ENCODE data around the gene HSDL2.

Gene HSDL2

GRCh38 chr9:112502175-112502946, 122.5 kb downstream of the HSDL2 start:
- Histone ChIP-seq H3K9ac (ENCODE audit: low read length) (no peak overlapping the region), H2BK12ac (ENCODE audit: low read length in 2 of 2) (no peak overlapping the region), H3K27ac (ENCODE audit: low read length, poor library complexity, severe bottlenecking) (no peak overlapping the region), H3K4me3 (ENCODE audit: insufficient read depth in 1 of 2, low read depth in 1 of 2, low read length in 2 of 2) (no peak overlapping the region), H3K4ac (ENCODE audit: low read depth in 1 of 2, low read length in 2 of 2) (no peak overlapping the region), H2AFZ (ENCODE audit: low read depth, low read length) (no peak overlapping the region), H2AK5ac (ENCODE audit: low read length, severe bottlenecking) (no peak overlapping the region), H4K8ac (ENCODE audit: low read length) (no peak overlapping the region), H3K23ac (ENCODE audit: low read length in 2 of 2) (no peak overlapping the region), H3K79me1 (replicated peaks; ENCODE audit: low read length, poor library complexity, severe bottlenecking) (peaks cover 24% of the 10 kb centered on the region), H2BK120ac (ENCODE audit: low read depth, low read length) (no peak overlapping the region), H3K18ac (ENCODE audit: low read depth in 1 of 2, low read length in 2 of 2) (no peak overlapping the region), H2BK5ac (ENCODE audit: low read depth, low read length, poor library complexity, severe bottlenecking) (no peak overlapping the region), H3K4me2 (ENCODE audit: low read length, poor library complexity, severe bottlenecking) (no peak overlapping the region), H3K14ac (ENCODE audit: low read length in 2 of 2) (no peak overlapping the region), H2BK15ac (ENCODE audit: low read depth, poor library complexity, severe bottlenecking) (no peak overlapping the region), H3K9me3 (ENCODE audit: control insufficient read depth, low read length) (no peaks in the 10 kb centered on the region), H4K91ac (ENCODE audit: low read length) (no peak overlapping the region), H3K4me1 (ENCODE audit: control insufficient read depth, insufficient read depth, low read depth, low read length) (no peaks in the 10 kb centered on the region), H3K27me3 (ENCODE audit: control insufficient read depth in 1 of 2, insufficient read depth in 1 of 2, low read length in 2 of 2) (no peaks in the 10 kb centered on the region), H3K36me3 (ENCODE audit: control insufficient read depth in 1 of 2, insufficient read depth in 2 of 2, low read depth in 1 of 2, low read length in 2 of 2) (no peaks in the 10 kb centered on the region)
- WGBS, result 94% methylated on average over 2 of the region's 3 CpGs
- no peak for DNase-seq

- no peak overlapping the region for H2BK15ac ChIP-seq (ENCODE audit: low read depth, poor library complexity, severe bottlenecking)
- no peak overlapping the region for H3K23ac ChIP-seq (ENCODE audit: low read length in 2 of 2)
- H2AK5ac ChIP-seq (ENCODE audit: low read length, severe bottlenecking), result no peak overlapping the region
- H3K4me2 ChIP-seq (ENCODE audit: low read length, poor library complexity, severe bottlenecking), result no peak overlapping the region
- no peak overlapping the region for H2AFZ ChIP-seq (ENCODE audit: low read depth, low read length)
- H3K79me1 ChIP-seq (replicated peaks; ENCODE audit: low read length, poor library complexity, severe bottlenecking), result peaks cover 24% of the 10 kb centered on the region
- H3K36me3 ChIP-seq (ENCODE audit: control insufficient read depth in 1 of 2, insufficient read depth in 2 of 2, low read depth in 1 of 2, low read length in 2 of 2), result no peaks in the 10 kb centered on the region
- no peaks in the 10 kb centered on the region for H3K9me3 ChIP-seq (ENCODE audit: control insufficient read depth, low read length)
- H3K27ac ChIP-seq (ENCODE audit: low read length, poor library complexity, severe bottlenecking), result no peak overlapping the region
- no peak overlapping the region for H2BK5ac ChIP-seq (ENCODE audit: low read depth, low read length, poor library complexity, severe bottlenecking)
- no peak overlapping the region for H3K4ac ChIP-seq (ENCODE audit: low read depth in 1 of 2, low read length in 2 of 2)
- no peak overlapping the region for H3K9ac ChIP-seq (ENCODE audit: low read length)
- peak overlapping the region; percentile 72 for H4K8ac ChIP-seq (ENCODE audit: low read length)
- WGBS, result 79% methylated on average over 5 of the region's 5 CpGs
- no peak overlapping the region for H4K91ac ChIP-seq (ENCODE audit: low read length)
- DNase-seq, result no peak
- H2BK12ac ChIP-seq (ENCODE audit: low read length in 2 of 2), result no peak overlapping the region
- H3K14ac ChIP-seq (ENCODE audit: low read length in 2 of 2), result no peak overlapping the region
- no peaks in the 10 kb centered on the region for H3K27me3 ChIP-seq (ENCODE audit: control insufficient read depth in 1 of 2, insufficient read depth in 1 of 2, low read length in 2 of 2)
- no peak overlapping the region for H2BK120ac ChIP-seq (ENCODE audit: low read depth, low read length)
- H3K4me3 ChIP-seq (ENCODE audit: insufficient read depth in 1 of 2, low read depth in 1 of 2, low read length in 2 of 2), result no peak overlapping the region
- no peaks in the 10 kb centered on the region for H3K4me1 ChIP-seq (ENCODE audit: control insufficient read depth, insufficient read depth, low read depth, low read length)
- peak overlapping the region in 1 of 2 experiments; percentile 33 for H3K18ac ChIP-seq (ENCODE audit: low read depth in 1 of 2, low read length in 2 of 2)
Measured at GRCh38 chr9:112503170-112503569, 123.3 kb downstream of the HSDL2 start.

GRCh38 chr9:112505086-112505485, 125.2 kb downstream of the HSDL2 start:
- Histone ChIP-seq H3K79me1 (replicated peaks; ENCODE audit: low read length, poor library complexity, severe bottlenecking) (peaks cover 29% of the 10 kb centered on the region), H2AK5ac (ENCODE audit: low read length, severe bottlenecking) (no peak overlapping the region), H3K23ac (ENCODE audit: low read length in 2 of 2) (no peak overlapping the region), H2BK120ac (ENCODE audit: low read depth, low read length) (no peak overlapping the region), H2BK5ac (ENCODE audit: low read depth, low read length, poor library complexity, severe bottlenecking) (no peak overlapping the region), H3K36me3 (ENCODE audit: control insufficient read depth in 1 of 2, insufficient read depth in 2 of 2, low read depth in 1 of 2, low read length in 2 of 2) (no peaks in the 10 kb centered on the region), H2AFZ (ENCODE audit: low read depth, low read length) (no peak overlapping the region), H3K14ac (ENCODE audit: low read length in 2 of 2) (no peak overlapping the region), H3K27me3 (ENCODE audit: control insufficient read depth in 1 of 2, insufficient read depth in 1 of 2, low read length in 2 of 2) (no peaks in the 10 kb centered on the region), H3K4me2 (ENCODE audit: low read length, poor library complexity, severe bottlenecking) (no peak overlapping the region), H4K91ac (ENCODE audit: low read length) (no peak overlapping the region), H3K4me1 (ENCODE audit: control insufficient read depth, insufficient read depth, low read depth, low read length) (no peaks in the 10 kb centered on the region), H2BK15ac (ENCODE audit: low read depth, poor library complexity, severe bottlenecking) (no peak overlapping the region), H4K8ac (ENCODE audit: low read length) (no peak overlapping the region), H3K18ac (ENCODE audit: low read depth in 1 of 2, low read length in 2 of 2) (no peak overlapping the region), H3K9me3 (ENCODE audit: control insufficient read depth, low read length) (no peaks in the 10 kb centered on the region), H3K27ac (ENCODE audit: low read length, poor library complexity, severe bottlenecking) (no peak overlapping the region), H2BK12ac (ENCODE audit: low read length in 2 of 2) (no peak overlapping the region), H3K4ac (ENCODE audit: low read depth in 1 of 2, low read length in 2 of 2) (no peak overlapping the region), H3K9ac (ENCODE audit: low read length) (no peak overlapping the region), H3K4me3 (ENCODE audit: insufficient read depth in 1 of 2, low read depth in 1 of 2, low read length in 2 of 2) (no peak overlapping the region)
- 94% methylated on average over 4 of the region's 4 CpGs for WGBS
- no peak for DNase-seq

- H4K91ac ChIP-seq (ENCODE audit: low read length), result no peak overlapping the region
- no peak overlapping the region for H2BK120ac ChIP-seq (ENCODE audit: low read depth, low read length)
- H2BK12ac ChIP-seq (ENCODE audit: low read length in 2 of 2), result peak overlapping the region in 1 of 2 experiments; percentile 10
- H3K4me1 ChIP-seq (ENCODE audit: control insufficient read depth, insufficient read depth, low read depth, low read length), result no peaks in the 10 kb centered on the region
- DNase-seq, result no peak
- no peak overlapping the region for H2AK5ac ChIP-seq (ENCODE audit: low read length, severe bottlenecking)
- no peak overlapping the region for H3K9ac ChIP-seq (ENCODE audit: low read length)
- no peak overlapping the region for H3K27ac ChIP-seq (ENCODE audit: low read length, poor library complexity, severe bottlenecking)
- no peak overlapping the region for H3K4ac ChIP-seq (ENCODE audit: low read depth in 1 of 2, low read length in 2 of 2)
- H3K79me1 ChIP-seq (replicated peaks; ENCODE audit: low read length, poor library complexity, severe bottlenecking), result peaks cover 32% of the 10 kb centered on the region
- H3K14ac ChIP-seq (ENCODE audit: low read length in 2 of 2), result no peak overlapping the region
- no peak overlapping the region for H3K18ac ChIP-seq (ENCODE audit: low read depth in 1 of 2, low read length in 2 of 2)
- no peaks in the 10 kb centered on the region for H3K9me3 ChIP-seq (ENCODE audit: control insufficient read depth, low read length)
- H4K8ac ChIP-seq (ENCODE audit: low read length), result no peak overlapping the region
- no peak overlapping the region for H2AFZ ChIP-seq (ENCODE audit: low read depth, low read length)
- no peak overlapping the region for H3K4me3 ChIP-seq (ENCODE audit: insufficient read depth in 1 of 2, low read depth in 1 of 2, low read length in 2 of 2)
- H2BK15ac ChIP-seq (ENCODE audit: low read depth, poor library complexity, severe bottlenecking), result no peak overlapping the region
- no peaks in the 10 kb centered on the region for H3K36me3 ChIP-seq (ENCODE audit: control insufficient read depth in 1 of 2, insufficient read depth in 2 of 2, low read depth in 1 of 2, low read length in 2 of 2)
- no peak overlapping the region for H3K23ac ChIP-seq (ENCODE audit: low read length in 2 of 2)
- WGBS, result 51% methylated on average over 4 of the region's 4 CpGs
- no peak overlapping the region for H3K4me2 ChIP-seq (ENCODE audit: low read length, poor library complexity, severe bottlenecking)
- no peak overlapping the region for H2BK5ac ChIP-seq (ENCODE audit: low read depth, low read length, poor library complexity, severe bottlenecking)
- no peaks in the 10 kb centered on the region for H3K27me3 ChIP-seq (ENCODE audit: control insufficient read depth in 1 of 2, insufficient read depth in 1 of 2, low read length in 2 of 2)
Measured at GRCh38 chr9:112505607-112506006, 125.7 kb downstream of the HSDL2 start.
